ENCODE measurements around the gene GALNS.

DNA sequence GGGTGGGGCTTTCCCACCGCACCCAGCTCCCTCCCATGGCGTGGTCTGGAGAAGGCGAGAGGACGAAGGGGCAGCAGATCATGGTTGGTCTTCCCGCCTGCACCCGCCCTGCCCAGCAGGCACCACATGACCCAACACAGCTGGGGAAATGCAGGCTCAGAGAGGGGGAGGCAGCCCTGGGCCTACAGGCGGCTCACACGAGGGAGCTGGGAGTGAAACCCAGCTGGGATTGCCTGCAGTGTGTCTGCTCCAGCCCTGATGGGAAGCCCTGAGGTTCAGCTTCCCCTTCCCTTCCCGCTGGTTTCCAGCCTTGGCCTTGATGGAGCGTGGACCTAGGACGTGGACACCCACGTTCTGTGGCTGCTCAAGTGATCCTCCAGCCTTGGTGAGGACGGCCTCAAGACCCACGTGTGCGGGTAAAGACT, 29.7 kb upstream of the GALNS start:
- TF ChIP-seq EP300 (IDR thresholded peaks at IDR 0.05; ENCODE audit: borderline replicate concordance) = no peak
- TF ChIP-seq ZBTB7A (IDR thresholded peaks at IDR 0.05; ENCODE audit: low read depth) = no peak
- TF ChIP-seq, protein P1, sequence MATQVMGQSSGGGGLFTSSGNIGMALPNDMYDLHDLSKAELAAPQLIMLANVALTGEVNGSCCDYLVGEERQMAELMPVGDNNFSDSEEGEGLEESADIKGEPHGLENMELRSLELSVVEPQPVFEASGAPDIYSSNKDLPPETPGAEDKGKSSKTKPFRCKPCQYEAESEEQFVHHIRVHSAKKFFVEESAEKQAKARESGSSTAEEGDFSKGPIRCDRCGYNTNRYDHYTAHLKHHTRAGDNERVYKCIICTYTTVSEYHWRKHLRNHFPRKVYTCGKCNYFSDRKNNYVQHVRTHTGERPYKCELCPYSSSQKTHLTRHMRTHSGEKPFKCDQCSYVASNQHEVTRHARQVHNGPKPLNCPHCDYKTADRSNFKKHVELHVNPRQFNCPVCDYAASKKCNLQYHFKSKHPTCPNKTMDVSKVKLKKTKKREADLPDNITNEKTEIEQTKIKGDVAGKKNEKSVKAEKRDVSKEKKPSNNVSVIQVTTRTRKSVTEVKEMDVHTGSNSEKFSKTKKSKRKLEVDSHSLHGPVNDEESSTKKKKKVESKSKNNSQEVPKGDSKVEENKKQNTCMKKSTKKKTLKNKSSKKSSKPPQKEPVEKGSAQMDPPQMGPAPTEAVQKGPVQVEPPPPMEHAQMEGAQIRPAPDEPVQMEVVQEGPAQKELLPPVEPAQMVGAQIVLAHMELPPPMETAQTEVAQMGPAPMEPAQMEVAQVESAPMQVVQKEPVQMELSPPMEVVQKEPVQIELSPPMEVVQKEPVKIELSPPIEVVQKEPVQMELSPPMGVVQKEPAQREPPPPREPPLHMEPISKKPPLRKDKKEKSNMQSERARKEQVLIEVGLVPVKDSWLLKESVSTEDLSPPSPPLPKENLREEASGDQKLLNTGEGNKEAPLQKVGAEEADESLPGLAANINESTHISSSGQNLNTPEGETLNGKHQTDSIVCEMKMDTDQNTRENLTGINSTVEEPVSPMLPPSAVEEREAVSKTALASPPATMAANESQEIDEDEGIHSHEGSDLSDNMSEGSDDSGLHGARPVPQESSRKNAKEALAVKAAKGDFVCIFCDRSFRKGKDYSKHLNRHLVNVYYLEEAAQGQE (IDR thresholded peaks at IDR 0.05; ENCODE audit: low read depth) = no peak
- no peak for TF ChIP-seq CREB1 (IDR thresholded peaks at IDR 0.05; ENCODE audit: low read depth)
- TF ChIP-seq, protein P2, sequence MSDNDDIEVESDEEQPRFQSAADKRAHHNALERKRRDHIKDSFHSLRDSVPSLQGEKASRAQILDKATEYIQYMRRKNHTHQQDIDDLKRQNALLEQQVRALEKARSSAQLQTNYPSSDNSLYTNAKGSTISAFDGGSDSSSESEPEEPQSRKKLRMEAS (IDR thresholded peaks at IDR 0.05) = no peak
- TF ChIP-seq EGR1 (IDR thresholded peaks at IDR 0.05) = no peak
- TF ChIP-seq CEBPB (IDR thresholded peaks at IDR 0.05) = no peak
- TF ChIP-seq TCF12 (IDR thresholded peaks at IDR 0.05; ENCODE audit: low read depth) = no peak
- TF ChIP-seq TAF1 (IDR thresholded peaks at IDR 0.05; ENCODE audit: low read depth) = no peak
